ENCODE measurements around the gene NPAS4. TPM values are rescaled to one million over a fixed set of nuclear protein-coding genes. Genes with fewer than 3 reads are reported as not detected.

NPAS4 gene
- polyA plus RNA-seq, 2 of the 4 experiments (the other 2 are of a cell fraction): 0.03 TPM; not detected in 1

- TF ChIP-seq HES2 (IDR thresholded peaks at IDR 0.05): no peak
- TF ChIP-seq NPAS2 (CRISPR knock-in tag; IDR thresholded peaks at IDR 0.05; ENCODE audit: borderline replicate concordance): no peak
- no peak for TF ChIP-seq KDM5A (IDR thresholded peaks at IDR 0.05)
Observed at GRCh38 chr11:66393954-66394353, 26.9 kb upstream of the NPAS4 start (continued).

GRCh38 chr11:66407651-66408050, 13.2 kb upstream of the NPAS4 start:
- DNase-seq (ENCODE audit: low read depth in 1 of 2, low spot score in 1 of 2) (no peak), FAIRE-seq (no peak), ATAC-seq (no peak)
- no peaks in the 10 kb centered on the region for H3K9me3 ChIP-seq
- H3K27ac ChIP-seq: no peak overlapping the region
- no peak overlapping the region for H3K4me3 ChIP-seq
- H3K4me1 ChIP-seq: no peaks in the 10 kb centered on the region
- no peak overlapping the region for H3K4me2 ChIP-seq
- ChIA-PET CTCF (interaction anchor here (0.6 to 57.7 kb wide), 30 partner anchors 5 to 632 kb away, joined by 3 to 1614 read pairs (median 4); partner anchors contain the start of genes BRMS1, C11orf86, DPP3 and MRPL11), POLR2A (interaction anchor here (0.6 kb wide), 1 partner anchor 19 kb away, joined by 4 read pairs; no protein-coding TSS in a partner anchor)
- 37% methylated on average over 5 of the region's 5 CpGs for WGBS (ENCODE audit: missing lambda C conversion rate)
- TF ChIP-seq CBX8 (IDR thresholded peaks at IDR 0.05) (no peak), ELK1 (IDR thresholded peaks at IDR 0.05; ENCODE audit: low read depth, low read length) (no peak), REST (IDR thresholded peaks at IDR 0.05) (no peak), BHLHE40 (IDR thresholded peaks at IDR 0.05; ENCODE audit: low read depth, low read length) (no peak), RNF2 (IDR thresholded peaks at IDR 0.05; ENCODE audit: borderline replicate concordance, low read depth) (no peak), FOSL2 (IDR thresholded peaks at IDR 0.05) (no peak), FOSL2 (CRISPR knock-in tag; IDR thresholded peaks at IDR 0.05) (no peak), FOSB (CRISPR knock-in tag; IDR thresholded peaks at IDR 0.05) (no peak), MYC (IDR thresholded peaks at IDR 0.05; ENCODE audit: borderline replicate concordance, low read length) (no peak), RCOR1 (IDR thresholded peaks at IDR 0.05; ENCODE audit: low read depth, low read length) (no peak), HES2 (IDR thresholded peaks at IDR 0.05) (no peak), TFCP2L1 (CRISPR knock-in tag; IDR thresholded peaks at IDR 0.05) (no peak), CHD4 (IDR thresholded peaks at IDR 0.05; ENCODE audit: borderline replicate concordance) (no peak), MAZ (IDR thresholded peaks at IDR 0.05; ENCODE audit: borderline replicate concordance, low read depth, low read length) (no peak), NR3C1 (IDR thresholded peaks at IDR 0.05) (no peak), HDAC2 (IDR thresholded peaks at IDR 0.05) (no peak), JUNB (IDR thresholded peaks at IDR 0.05) (no peak)

GRCh38 chr11:66408488-66409214, 12.2 kb upstream of the NPAS4 start:
- under 1% methylated on average over 21 of the region's 63 CpGs for whole genome bisulfite sequencing (ENCODE audit: missing lambda C conversion rate)
- Histone ChIP-seq H3K9me3 (no peaks in the 10 kb centered on the region), H3K4me1 (no peaks in the 10 kb centered on the region), H3K27ac (peak overlapping the region in 1 of 2 experiments; percentile 38; a peak in 1 of 6 replicates), H3K4me2 (peak overlapping the region; percentile 96), H3K4me3 (peak overlapping the region; percentile 47)
- no peak for FAIRE-seq
- CTCF ChIA-PET: interaction anchor here (0.5 to 57.7 kb wide), 50 partner anchors 6 to 436 kb away, joined by 3 to 1614 read pairs (median 4); partner anchors contain the start of genes BRMS1, DPP3, MRPL11 and NPAS4
- POLR2A ChIA-PET: no interaction called here
- ATAC-seq: peak; percentile 72 to 88
- DNase-seq (ENCODE audit: low read depth in 1 of 2, low spot score in 1 of 2): peak; percentile 87 to 91
- TF ChIP-seq REST (IDR thresholded peaks at IDR 0.05): no peak
- TF ChIP-seq MAFK (IDR thresholded peaks at IDR 0.05; ENCODE audit: partially characterized antibody): no peak
- no peak for TF ChIP-seq ZC3H11A (IDR thresholded peaks at IDR 0.05)
- TF ChIP-seq FOXS1 (CRISPR knock-in tag; IDR thresholded peaks at IDR 0.05): no peak
- peak; percentile 100 for TF ChIP-seq CTCF (IDR thresholded peaks at IDR 0.05)
- TF ChIP-seq MAX (IDR thresholded peaks at IDR 0.05): peak; percentile 72
